Upper lobe of left lung (tissue), 6 donors: ENCODE measurements around the gene VPS13A. TPM values are rescaled to one million over a fixed set of nuclear protein-coding genes. Genes with fewer than 3 reads are reported as not detected.

Experiments used
- ATAC-seq, 2 donors: fragments of 200-7000 bp; cut with Tn5 transposase; one replicate each; pipeline ENCODE4 v1.9.1; 2022; ENCODE audit warnings: mild to moderate bottlenecking in 2 of 2, moderate library complexity in 2 of 2; ENCODE audit not compliant: low FRiP score in 2 of 2
- DNase-seq, 2 donors: peaks; one replicate each; pipeline ENCODE4 v3.0.0-alpha.2; 2019 to 2020
- H3K27ac ChIP-seq, 4 donors: fragments of 200-600 bp; sonication (generic); one replicate each; pipeline ENCODE4 v1.5.1; 2016 to 2019
- H3K27me3 ChIP-seq, 4 donors: fragments of 200-600 bp; sonication (generic); one replicate each; pipeline ENCODE4 v1.5.1; 2017 to 2019
- H3K36me3 ChIP-seq, 4 donors: fragments of 200-600 bp; sonication (generic); one replicate each; pipeline ENCODE4 v1.5.1; 2016 to 2019
- H3K4me1 ChIP-seq, 4 donors: fragments of 200-600 bp; sonication (generic); one replicate each; pipeline ENCODE4 v1.5.1; 2018 to 2019
- H3K4me3 ChIP-seq, 4 donors: fragments of 200-600 bp; sonication (generic); one replicate each; pipeline ENCODE4 v1.5.1; 2017 to 2019; ENCODE audit warnings: mild to moderate bottlenecking in 2 of 4, moderate library complexity in 1 of 4
- H3K9me3 ChIP-seq, 4 donors: fragments of 200-600 bp; sonication (generic); one replicate each; pipeline ENCODE4 v1.5.1; 2018 to 2019
- EP300 ChIP-seq, 4 donors: sonication (generic); formaldehyde crosslinking; IDR thresholded peaks; one replicate each; pipeline ENCODE4 v1.5.1; 2017; ENCODE audit warnings: antibody characterized with exemption in 4 of 4, control low read depth in 2 of 4
- POLR2A ChIP-seq, 4 donors: fragments of 450-650 bp; IDR thresholded peaks; one replicate each; pipeline ENCODE4 v1.5.1; 2016 to 2017; ENCODE audit warnings: antibody characterized with exemption in 4 of 4, mild to moderate bottlenecking in 2 of 4
- POLR2AphosphoS5 ChIP-seq, 2 donors: sonication (generic); formaldehyde crosslinking; IDR thresholded peaks; one replicate each; pipeline ENCODE4 v1.5.1; 2017; ENCODE audit warnings: antibody characterized with exemption in 2 of 2
- WGBS, 2 donors: methylation state at CpG; one replicate each; pipeline ENCODE4 v1.1.5; 2017 to 2018; 5-methylcytosine and 5-hydroxymethylcytosine counted together
- total RNA-seq, 6 donors: library from RNA; depleted of rRNA in 4 of 6; stranded (reverse); fragments of >200 nt in 4 of 6; gene quantifications; one replicate each; pipeline versions ENCODE4 v1.1.0 to v1.2.1, GENCODE V29; 2016 to 2021
- TF ChIP-seq, protein P1 (sequence below), 6 experiments: fragments of 450-650 bp in 4 of 6; fragments of 200-600 bp in 2 of 6; sonication (generic) in 2 of 6; IDR thresholded peaks; one replicate each; pipeline ENCODE4 v1.5.1; 2016 to 2019; ENCODE audit warnings: antibody characterized with exemption in 6 of 6
- donor health status: DM: no; HTN: no; CAD: no; lungs with moderate emphysema.
- donor health status: DM: no; HTN: yes; CAD: no; lungs with severe emphysema.

VPS13A gene
- total RNA-seq, result 10 to 100 TPM; 21.6 to 90.0 (median 31.4) TPM

DNA sequence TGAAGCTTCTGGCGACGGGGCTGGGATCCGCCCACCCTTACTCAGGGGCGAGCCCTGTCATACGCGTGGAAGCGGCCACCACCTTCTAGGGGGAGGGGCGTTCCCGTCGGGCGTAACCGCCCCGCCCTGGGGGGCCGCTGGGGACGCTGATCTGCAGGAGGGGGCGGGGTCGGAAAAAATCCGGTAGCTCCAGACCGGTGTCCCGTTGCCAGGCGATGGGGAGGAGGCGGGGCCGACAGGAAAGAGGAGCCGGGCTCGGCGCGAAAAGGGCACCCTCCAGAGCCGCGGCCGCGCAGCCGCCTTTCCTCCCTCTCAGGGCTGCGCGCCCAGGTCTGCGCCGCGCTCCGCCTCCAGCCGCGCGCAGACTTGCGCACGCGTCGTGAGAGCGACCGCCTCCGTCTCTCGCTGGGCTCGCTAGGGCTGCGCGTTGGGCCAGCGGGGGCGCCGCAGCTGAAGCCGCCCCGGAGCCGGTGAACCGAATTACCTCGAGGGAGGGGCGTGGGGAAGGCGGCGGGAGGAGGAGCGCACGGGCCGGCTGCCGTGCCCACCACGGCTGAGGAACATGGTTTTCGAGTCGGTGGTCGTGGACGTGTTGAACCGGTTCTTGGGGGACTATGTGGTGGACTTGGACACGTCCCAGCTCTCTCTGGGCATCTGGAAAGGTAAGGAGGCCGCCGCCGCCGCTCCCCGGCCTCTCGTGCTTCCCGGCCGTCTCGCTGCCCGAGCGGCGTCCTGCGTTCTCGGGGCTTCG lies at the start of gene VPS13A:
Gene VPS13A (plus strand): TSS at position 392 of the 751 bp plus-strand sequence. CDS start 171 bp downstream, at position 563.
- ATAC-seq, result peak; percentile 97 to 98
- H3K27me3 ChIP-seq, result no peaks in the 10 kb centered on the region
- TF ChIP-seq, protein P1, sequence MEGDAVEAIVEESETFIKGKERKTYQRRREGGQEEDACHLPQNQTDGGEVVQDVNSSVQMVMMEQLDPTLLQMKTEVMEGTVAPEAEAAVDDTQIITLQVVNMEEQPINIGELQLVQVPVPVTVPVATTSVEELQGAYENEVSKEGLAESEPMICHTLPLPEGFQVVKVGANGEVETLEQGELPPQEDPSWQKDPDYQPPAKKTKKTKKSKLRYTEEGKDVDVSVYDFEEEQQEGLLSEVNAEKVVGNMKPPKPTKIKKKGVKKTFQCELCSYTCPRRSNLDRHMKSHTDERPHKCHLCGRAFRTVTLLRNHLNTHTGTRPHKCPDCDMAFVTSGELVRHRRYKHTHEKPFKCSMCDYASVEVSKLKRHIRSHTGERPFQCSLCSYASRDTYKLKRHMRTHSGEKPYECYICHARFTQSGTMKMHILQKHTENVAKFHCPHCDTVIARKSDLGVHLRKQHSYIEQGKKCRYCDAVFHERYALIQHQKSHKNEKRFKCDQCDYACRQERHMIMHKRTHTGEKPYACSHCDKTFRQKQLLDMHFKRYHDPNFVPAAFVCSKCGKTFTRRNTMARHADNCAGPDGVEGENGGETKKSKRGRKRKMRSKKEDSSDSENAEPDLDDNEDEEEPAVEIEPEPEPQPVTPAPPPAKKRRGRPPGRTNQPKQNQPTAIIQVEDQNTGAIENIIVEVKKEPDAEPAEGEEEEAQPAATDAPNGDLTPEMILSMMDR (IDR thresholded peaks at IDR 0.05), result peak in 1 of 6 experiments; percentile 32
- TF ChIP-seq POLR2A (IDR thresholded peaks at IDR 0.05) (peak in 2 of 4 donors; percentile 54 to 84), EP300 (IDR thresholded peaks at IDR 0.05) (no peak), POLR2AphosphoS5 (IDR thresholded peaks at IDR 0.05) (peak; percentile 27 to 73)
- peak within 1 kb of the TSS; percentile 75 to 97 (median 86) for H3K4me3 ChIP-seq
- no peaks in the 10 kb centered on the region for H3K9me3 ChIP-seq
- H3K36me3 ChIP-seq, result no peaks in the 10 kb centered on the region
- WGBS, 2 donors, result 0 to 1% methylated on average over 15 to 23 of the region's 89 CpGs
- DNase-seq, result peak; percentile 95 to 97
- peak within 1 kb of the TSS; percentile 85 to 89 (median 88) for H3K27ac ChIP-seq
- peaks cover 8 to 26% (median 15%) of the 10 kb centered on the region in 4 donors for H3K4me1 ChIP-seq

DNA sequence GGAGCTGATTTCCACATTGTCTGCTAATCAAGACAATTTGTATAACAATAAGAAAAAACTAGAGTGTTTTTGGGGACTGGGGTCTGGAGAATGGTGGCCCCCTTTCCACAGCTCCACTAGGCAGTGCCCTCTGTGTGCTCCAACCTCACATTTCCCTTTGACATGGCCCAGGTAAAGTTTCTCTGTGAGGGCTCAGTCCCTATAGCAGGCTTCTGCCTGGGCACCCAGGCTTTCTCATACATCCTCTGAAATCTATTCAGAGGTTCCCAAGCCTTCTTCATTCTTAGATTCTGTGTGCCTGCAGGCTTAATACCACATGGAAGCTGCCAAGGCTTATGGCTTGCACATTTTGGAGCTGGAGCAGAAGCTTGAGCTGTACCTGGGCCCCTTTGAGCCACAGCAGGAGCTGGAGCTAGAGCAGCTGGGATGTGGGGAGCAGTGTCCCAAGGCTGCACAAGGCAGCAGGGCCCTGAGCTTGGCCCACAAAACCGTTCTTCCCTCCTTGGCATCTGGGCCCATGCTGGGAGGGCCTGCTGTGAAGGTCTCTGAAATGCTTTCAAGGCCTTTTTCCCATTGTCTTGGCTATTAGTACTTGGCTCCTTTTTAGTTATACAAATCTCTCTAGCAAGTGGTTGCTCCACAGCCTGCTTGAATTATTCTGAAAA lies 49.1 kb upstream of the VPS13A start:
- ATAC-seq (no peak), DNase-seq (no peak)
- no peaks in the 10 kb centered on the region for H3K36me3 ChIP-seq
- no peaks in the 10 kb centered on the region for H3K4me1 ChIP-seq
- no peak overlapping the region for H3K4me3 ChIP-seq
- 46 to 69% methylated on average over 1 of the region's 1 CpG for WGBS, 2 donors
- H3K27ac ChIP-seq, result no peak overlapping the region
- H3K27me3 ChIP-seq, result no peaks in the 10 kb centered on the region
- peaks cover 0 to 3% (median 0%) of the 10 kb centered on the region in 4 donors for H3K9me3 ChIP-seq
- TF ChIP-seq POLR2A (IDR thresholded peaks at IDR 0.05), result no peak
- TF ChIP-seq POLR2AphosphoS5 (IDR thresholded peaks at IDR 0.05), result no peak

DNA sequence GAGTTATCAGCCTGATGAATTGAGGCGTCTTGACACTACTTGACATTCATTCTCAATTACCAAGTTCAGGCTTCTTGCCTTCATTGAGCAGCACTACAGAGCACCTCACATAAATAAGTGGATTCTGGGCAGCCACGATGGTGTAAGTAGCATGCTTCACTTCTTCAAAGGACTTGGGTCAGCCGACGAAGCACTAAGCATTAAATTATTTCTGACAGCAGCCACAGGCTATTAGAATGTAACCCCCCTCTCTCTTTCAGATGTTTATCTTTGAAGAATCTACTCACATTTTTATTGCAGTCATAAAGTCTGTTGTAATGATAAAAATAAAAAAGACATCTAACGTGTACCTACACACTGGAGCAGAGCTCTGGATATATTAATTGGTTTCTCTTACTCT lies 45.9 kb upstream of the VPS13A start:
- TF ChIP-seq EP300 (IDR thresholded peaks at IDR 0.05) (no peak), POLR2A (IDR thresholded peaks at IDR 0.05) (no peak), POLR2AphosphoS5 (IDR thresholded peaks at IDR 0.05) (no peak)
- TF ChIP-seq, protein P1 (IDR thresholded peaks at IDR 0.05), result no peak
- WGBS, 2 donors, result 31 to 50% methylated on average over 5 of the region's 5 CpGs
- no peaks in the 10 kb centered on the region for H3K27me3 ChIP-seq
- no peak overlapping the region for H3K27ac ChIP-seq
- no peak overlapping the region for H3K4me3 ChIP-seq
- H3K9me3 ChIP-seq, result peaks cover 0 to 3% (median 0%) of the 10 kb centered on the region in 4 donors
- H3K4me1 ChIP-seq, result no peaks in the 10 kb centered on the region
- DNase-seq, result no peak
- ATAC-seq, result no peak
- H3K36me3 ChIP-seq, result no peaks in the 10 kb centered on the region

DNA sequence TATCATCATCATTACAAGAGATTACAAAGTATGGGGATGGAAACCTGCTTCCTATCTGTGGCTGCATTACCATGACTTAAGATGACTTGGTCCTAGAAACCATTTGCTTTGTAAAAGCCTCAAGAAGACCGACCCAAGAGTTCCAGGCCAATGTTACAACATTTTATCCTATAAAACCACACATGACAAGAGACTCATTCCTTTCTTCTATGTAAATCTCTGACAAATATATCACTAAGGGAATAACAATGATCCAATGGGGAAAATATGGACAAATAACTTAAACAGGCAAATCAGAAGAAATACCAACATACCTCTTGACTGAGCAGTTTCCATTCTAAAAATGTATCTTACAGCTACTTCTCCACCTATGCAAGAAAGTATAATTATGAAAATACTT lies 44.3 kb upstream of the VPS13A start:
- H3K36me3 ChIP-seq, result no peaks in the 10 kb centered on the region
- ATAC-seq (no peak), DNase-seq (no peak)
- 80 to 92% methylated on average over 1 of the region's 1 CpG for WGBS, 2 donors
- H3K4me1 ChIP-seq, result no peaks in the 10 kb centered on the region
- H3K27ac ChIP-seq, result no peak overlapping the region
- H3K9me3 ChIP-seq, result peaks cover 0 to 3% (median 0%) of the 10 kb centered on the region in 4 donors
- H3K27me3 ChIP-seq, result no peaks in the 10 kb centered on the region
- TF ChIP-seq, protein P1 (IDR thresholded peaks at IDR 0.05), result no peak
- TF ChIP-seq EP300 (IDR thresholded peaks at IDR 0.05), result no peak
- no peak for TF ChIP-seq POLR2A (IDR thresholded peaks at IDR 0.05)
- no peak for TF ChIP-seq POLR2AphosphoS5 (IDR thresholded peaks at IDR 0.05)
- no peak overlapping the region for H3K4me3 ChIP-seq

DNA sequence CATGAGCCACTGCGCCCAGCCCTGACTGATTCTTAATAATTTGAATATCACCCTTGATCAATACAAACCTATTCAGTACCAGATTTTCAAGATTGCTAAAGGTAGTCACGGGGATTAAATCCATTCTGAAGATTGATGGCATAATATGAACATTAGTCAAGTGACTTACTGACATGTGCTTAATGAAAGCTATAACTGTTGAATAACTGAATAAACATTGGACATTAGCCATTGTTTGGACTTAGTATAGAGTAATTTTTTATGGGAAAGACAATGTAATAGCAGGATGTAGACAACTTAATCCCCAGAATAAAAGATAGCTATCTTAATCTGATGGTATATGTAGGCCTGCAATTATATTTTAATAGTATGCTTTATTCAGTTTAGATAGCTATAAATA lies 35.0 kb upstream of the VPS13A start:
- no peak for DNase-seq
- no peak for ATAC-seq
- no peak overlapping the region for H3K27ac ChIP-seq
- no peaks in the 10 kb centered on the region for H3K9me3 ChIP-seq
- no peaks in the 10 kb centered on the region for H3K4me1 ChIP-seq
- H3K27me3 ChIP-seq, result no peaks in the 10 kb centered on the region
- H3K36me3 ChIP-seq, result no peaks in the 10 kb centered on the region
- no peak for TF ChIP-seq EP300 (IDR thresholded peaks at IDR 0.05)
- TF ChIP-seq POLR2AphosphoS5 (IDR thresholded peaks at IDR 0.05), result no peak
- TF ChIP-seq POLR2A (IDR thresholded peaks at IDR 0.05), result no peak
- TF ChIP-seq, protein P1 (IDR thresholded peaks at IDR 0.05), result no peak
- 49 to 63% methylated on average over 2 of the region's 2 CpGs for WGBS, 2 donors
- H3K4me3 ChIP-seq, result no peak overlapping the region
